GM21737 (cell line): Measurements from ENCODE around the gene MRPL41.
A peak's percentile ranks its signal among the peaks of the same experiment; 100 is the strongest.
"Not testable (repeated sequence)": the region's sequence is repeated elsewhere in the genome, so short reads cannot be mapped to it uniquely, and the experiment has no call there.

ENCODE experiments used
- ATAC-seq: cut with Tn5 transposase; IDR thresholded peaks from one replicate; pipeline ENCODE4 v1.9.1; 2021; ENCODE audit warnings: mild to moderate bottlenecking, moderate library complexity; ENCODE audit not compliant: unreplicated experiment

The MRPL41 gene

GRCh38 chr9:137551264-137552021 lies at the start of gene MRPL41:
MRPL41 (plus strand) TSS chr9:137551879; CDS start chr9:137552082, 203 bp downstream.
- peak; percentile 75 for ATAC-seq

GRCh38 chr9:137502008-137502911 lies 49.4 kb upstream of the MRPL41 start:
- ATAC-seq: no peak

- no peak for ATAC-seq
These were observed 47.3 kb upstream of the MRPL41 start for GRCh38 chr9:137504432-137504777.

GRCh38 chr9:137505421-137506140 lies 46.1 kb upstream of the MRPL41 start:
- ATAC-seq: no peak

GRCh38 chr9:137506274-137506673 lies 45.4 kb upstream of the MRPL41 start:
- ATAC-seq: no peak

- ATAC-seq: no peak
These were observed 44.9 kb upstream of the MRPL41 start for GRCh38 chr9:137506702-137507171.

- no peak for ATAC-seq
These were observed 42.5 kb upstream of the MRPL41 start for GRCh38 chr9:137509198-137509597.

GRCh38 chr9:137511126-137511525 lies 40.6 kb upstream of the MRPL41 start:
- not testable (repeated sequence) for ATAC-seq

GRCh38 chr9:137511758-137512463 lies 39.8 kb upstream of the MRPL41 start:
- ATAC-seq: no peak

- ATAC-seq: not testable (repeated sequence)
These were observed 38.5 kb upstream of the MRPL41 start for GRCh38 chr9:137513136-137513535.

GRCh38 chr9:137513801-137514570 lies 37.7 kb upstream of the MRPL41 start:
- not testable (repeated sequence) for ATAC-seq

GRCh38 chr9:137514691-137515337 lies 36.9 kb upstream of the MRPL41 start:
- ATAC-seq: no peak

GRCh38 chr9:137515338-137515724 lies 36.3 kb upstream of the MRPL41 start:
- ATAC-seq: no peak

- no peak for ATAC-seq
These were observed 35.3 kb upstream of the MRPL41 start for GRCh38 chr9:137516144-137516917.

GRCh38 chr9:137518661-137519459 lies 32.8 kb upstream of the MRPL41 start:
- ATAC-seq: not testable (repeated sequence)

GRCh38 chr9:137519553-137519952 lies 32.1 kb upstream of the MRPL41 start:
- no peak for ATAC-seq

- ATAC-seq: no peak
These were observed 30.9 kb upstream of the MRPL41 start for GRCh38 chr9:137520614-137521404.
